Measurements from ENCODE around the gene UBR1. TPM values are rescaled to one million over a fixed set of nuclear protein-coding genes. Genes with fewer than 3 reads are reported as not detected.

The UBR1 gene
- total RNA-seq, 1 donor from 2014 or later: 39.1 TPM

DNA sequence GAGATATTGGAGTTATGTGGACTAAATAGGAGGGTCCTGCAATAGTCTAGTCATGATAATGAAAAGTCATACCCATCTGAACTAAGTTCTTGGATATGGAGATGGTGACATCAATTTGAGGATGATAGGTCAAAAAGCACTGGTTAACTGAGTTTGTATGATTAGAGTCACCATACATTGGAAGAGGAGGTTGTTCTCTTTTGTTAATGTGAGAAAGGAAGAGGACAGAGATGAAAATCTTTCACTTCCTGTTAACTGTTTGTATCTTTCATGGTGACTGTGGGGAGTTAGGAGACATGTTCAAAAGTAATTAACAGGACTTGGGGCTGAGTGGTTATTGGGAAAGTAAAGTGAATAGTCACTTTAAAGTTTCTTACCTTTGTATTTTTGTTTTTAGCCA, 38.7 kb upstream of the UBR1 start:
- no peaks in the 10 kb centered on the region for H3K27me3 Mint-ChIP-seq
- TF ChIP-seq, protein P1, sequence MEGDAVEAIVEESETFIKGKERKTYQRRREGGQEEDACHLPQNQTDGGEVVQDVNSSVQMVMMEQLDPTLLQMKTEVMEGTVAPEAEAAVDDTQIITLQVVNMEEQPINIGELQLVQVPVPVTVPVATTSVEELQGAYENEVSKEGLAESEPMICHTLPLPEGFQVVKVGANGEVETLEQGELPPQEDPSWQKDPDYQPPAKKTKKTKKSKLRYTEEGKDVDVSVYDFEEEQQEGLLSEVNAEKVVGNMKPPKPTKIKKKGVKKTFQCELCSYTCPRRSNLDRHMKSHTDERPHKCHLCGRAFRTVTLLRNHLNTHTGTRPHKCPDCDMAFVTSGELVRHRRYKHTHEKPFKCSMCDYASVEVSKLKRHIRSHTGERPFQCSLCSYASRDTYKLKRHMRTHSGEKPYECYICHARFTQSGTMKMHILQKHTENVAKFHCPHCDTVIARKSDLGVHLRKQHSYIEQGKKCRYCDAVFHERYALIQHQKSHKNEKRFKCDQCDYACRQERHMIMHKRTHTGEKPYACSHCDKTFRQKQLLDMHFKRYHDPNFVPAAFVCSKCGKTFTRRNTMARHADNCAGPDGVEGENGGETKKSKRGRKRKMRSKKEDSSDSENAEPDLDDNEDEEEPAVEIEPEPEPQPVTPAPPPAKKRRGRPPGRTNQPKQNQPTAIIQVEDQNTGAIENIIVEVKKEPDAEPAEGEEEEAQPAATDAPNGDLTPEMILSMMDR (IDR thresholded peaks at IDR 0.05; ENCODE audit: unreplicated experiment): no peak
- DNase-seq (ENCODE audit: low spot score, unreplicated experiment): no peak
- no peak overlapping the region for H3K27ac Mint-ChIP-seq
- no peaks in the 10 kb centered on the region for H3K9me3 Mint-ChIP-seq (ENCODE audit: low read depth)
- H3K4me3 Mint-ChIP-seq (ENCODE audit: low read depth): no peak overlapping the region
- no peaks in the 10 kb centered on the region for H3K4me1 Mint-ChIP-seq (ENCODE audit: low read depth)
- peaks cover 30% of the 10 kb centered on the region for H3K36me3 Mint-ChIP-seq (ENCODE audit: insufficient read depth)

DNA sequence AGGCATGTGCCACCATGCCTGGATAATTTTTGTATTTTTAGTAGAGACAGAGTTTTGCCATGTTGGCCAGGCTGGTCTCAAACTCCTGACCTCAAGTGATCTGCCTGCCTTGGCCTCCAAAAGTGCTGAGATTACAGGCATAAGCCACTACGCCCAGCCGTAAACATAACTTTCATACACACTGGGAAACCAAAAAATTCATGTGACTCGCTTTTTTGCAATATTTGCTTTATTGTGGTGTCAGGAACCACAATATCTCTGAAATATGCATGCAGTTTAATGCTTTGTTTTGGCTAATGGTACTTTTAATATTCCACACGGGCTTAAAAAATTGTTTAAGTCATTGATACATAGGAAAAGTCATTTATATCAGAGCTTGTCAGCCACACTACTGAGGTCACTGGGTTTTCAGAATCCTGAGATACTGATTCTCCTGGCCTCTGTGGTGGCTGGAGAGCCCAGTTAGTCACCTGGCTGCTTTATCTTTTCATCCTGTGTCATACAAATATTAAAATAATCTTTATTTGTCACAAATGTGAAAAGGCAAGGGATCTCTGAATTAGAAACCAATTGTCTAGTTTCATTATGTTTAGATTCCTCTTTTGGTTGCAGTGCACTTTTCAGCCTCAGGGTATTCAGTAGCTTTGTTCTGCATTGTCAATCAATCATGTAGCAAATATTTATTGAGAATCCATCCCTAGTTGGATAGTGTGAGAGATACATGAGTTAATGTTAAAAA, 37.5 kb upstream of the UBR1 start:
- H3K9me3 Mint-ChIP-seq (ENCODE audit: low read depth): no peaks in the 10 kb centered on the region
- H3K4me3 Mint-ChIP-seq (ENCODE audit: low read depth): no peak overlapping the region
- no peaks in the 10 kb centered on the region for H3K4me1 Mint-ChIP-seq (ENCODE audit: low read depth)
- peaks cover 30% of the 10 kb centered on the region for H3K36me3 Mint-ChIP-seq (ENCODE audit: insufficient read depth)
- TF ChIP-seq, protein P1 (IDR thresholded peaks at IDR 0.05; ENCODE audit: unreplicated experiment): no peak
- no peak for DNase-seq (ENCODE audit: low spot score, unreplicated experiment)
- H3K27me3 Mint-ChIP-seq: no peaks in the 10 kb centered on the region
- no peak overlapping the region for H3K27ac Mint-ChIP-seq

GRCh38 chr15:43135351-43135750, 29.5 kb upstream of the UBR1 start:
- no peak for DNase-seq (ENCODE audit: low spot score, unreplicated experiment)
- Mint-ChIP-seq H3K9me3 (ENCODE audit: low read depth) (no peaks in the 10 kb centered on the region), H3K36me3 (ENCODE audit: insufficient read depth) (peaks cover 19% of the 10 kb centered on the region)

DNA sequence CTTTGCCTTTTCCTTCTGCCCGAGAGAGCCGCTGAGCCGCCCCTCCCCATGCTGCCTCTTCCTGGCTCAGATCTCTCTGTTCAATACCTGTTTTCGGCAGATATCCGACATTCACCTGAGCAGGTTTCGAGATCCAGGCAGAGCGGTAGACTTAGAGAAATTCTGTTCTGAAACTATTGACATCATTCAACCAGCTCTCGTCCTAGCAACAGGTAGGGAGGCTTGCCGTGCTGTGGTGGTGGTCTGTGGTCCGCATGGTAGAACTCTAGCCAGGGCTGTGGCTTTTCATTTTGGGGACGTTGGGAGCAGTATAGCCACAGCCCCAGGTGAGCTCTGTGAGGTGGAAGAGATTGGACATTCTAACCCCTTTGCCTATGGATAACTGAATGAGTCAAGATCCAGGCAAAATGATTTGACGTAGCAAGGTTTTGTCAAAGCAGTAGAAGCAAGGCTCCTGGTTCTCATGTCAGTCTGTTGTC, 28.4 kb upstream of the UBR1 start:
- Mint-ChIP-seq H3K4me3 (ENCODE audit: low read depth) (peak overlapping the region; percentile 92), H3K9me3 (ENCODE audit: low read depth) (peaks cover 4% of the 10 kb centered on the region), H3K4me1 (ENCODE audit: low read depth) (peaks cover 15% of the 10 kb centered on the region), H3K36me3 (ENCODE audit: insufficient read depth) (peaks cover 13% of the 10 kb centered on the region), H3K27me3 (no peaks in the 10 kb centered on the region), H3K27ac (peak overlapping the region; percentile 97)
- no peak for DNase-seq (ENCODE audit: low spot score, unreplicated experiment)
- TF ChIP-seq, protein P1 (IDR thresholded peaks at IDR 0.05; ENCODE audit: unreplicated experiment): no peak

More at GRCh38 chr15:43135351-43135750, 29.5 kb upstream of the UBR1 start:
- peaks cover 15% of the 10 kb centered on the region for H3K4me1 Mint-ChIP-seq (ENCODE audit: low read depth)
- H3K4me3 Mint-ChIP-seq (ENCODE audit: low read depth): no peak overlapping the region
- H3K27ac Mint-ChIP-seq: peak overlapping the region; percentile 67
- no peaks in the 10 kb centered on the region for H3K27me3 Mint-ChIP-seq
- TF ChIP-seq, protein P1 (IDR thresholded peaks at IDR 0.05; ENCODE audit: unreplicated experiment): no peak

GRCh38 chr15:43133430-43134156, 27.8 kb upstream of the UBR1 start, which contains the start of gene TMEM62:
Gene TMEM62 (plus strand): TSS chr15:43133586. CDS start chr15:43133803, 217 bp downstream.
- TF ChIP-seq, protein P1 (IDR thresholded peaks at IDR 0.05; ENCODE audit: unreplicated experiment): peak; percentile 2
- Mint-ChIP-seq H3K4me3 (ENCODE audit: low read depth) (peak within 1 kb of the TSS; percentile 92), H3K36me3 (ENCODE audit: insufficient read depth) (peaks cover 14% of the 10 kb centered on the region), H3K4me1 (ENCODE audit: low read depth) (peaks cover 15% of the 10 kb centered on the region), H3K9me3 (ENCODE audit: low read depth) (peaks cover 9% of the 10 kb centered on the region), H3K27me3 (no peaks in the 10 kb centered on the region), H3K27ac (peak within 1 kb of the TSS; percentile 97)
- peak; percentile 69 for DNase-seq (ENCODE audit: low spot score, unreplicated experiment)
